DOHH2 (cell line): Measurements from ENCODE around the gene CASP7.

Experiments used
- EZH2phosphoT487 ChIP-seq: fragments of 200-600 bp; sonication (generic); IDR thresholded peaks from 2 replicates; pipeline ENCODE4 v1.6.1; 2017; ENCODE audit warnings: borderline replicate concordance, mild to moderate bottlenecking, antibody characterized with exemption, low read length, moderate library complexity, mixed read lengths
- TF ChIP-seq, protein P1 (sequence below): fragments of 200-600 bp; sonication (generic); IDR thresholded peaks from one replicate; pipeline ENCODE4 v1.5.1; 2014; ENCODE audit warnings: antibody characterized with exemption, mild to moderate bottlenecking, low read depth, low read length; ENCODE audit not compliant: poor library complexity, severe bottlenecking

DNA sequence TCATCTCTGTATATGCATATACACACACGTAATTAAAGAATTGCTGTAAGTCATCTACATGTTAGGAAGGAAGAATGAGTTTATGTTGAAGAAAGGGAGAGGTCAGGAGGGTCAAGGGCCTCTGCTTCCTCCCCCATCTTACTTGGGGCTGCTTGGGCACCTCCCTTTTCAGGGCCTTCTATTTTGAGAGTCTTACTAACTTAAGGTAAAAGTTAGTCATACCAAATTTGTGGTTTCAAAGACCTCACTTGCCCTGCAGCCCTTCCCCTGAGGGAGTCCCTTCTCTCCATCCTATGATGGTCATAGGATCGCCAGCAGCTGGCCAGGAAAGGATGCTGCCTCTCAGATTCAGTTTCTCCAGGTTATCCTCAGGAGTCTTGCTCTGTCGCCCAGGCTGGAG is 74.4 kb downstream of the CASP7 start:
- TF ChIP-seq, protein P1, sequence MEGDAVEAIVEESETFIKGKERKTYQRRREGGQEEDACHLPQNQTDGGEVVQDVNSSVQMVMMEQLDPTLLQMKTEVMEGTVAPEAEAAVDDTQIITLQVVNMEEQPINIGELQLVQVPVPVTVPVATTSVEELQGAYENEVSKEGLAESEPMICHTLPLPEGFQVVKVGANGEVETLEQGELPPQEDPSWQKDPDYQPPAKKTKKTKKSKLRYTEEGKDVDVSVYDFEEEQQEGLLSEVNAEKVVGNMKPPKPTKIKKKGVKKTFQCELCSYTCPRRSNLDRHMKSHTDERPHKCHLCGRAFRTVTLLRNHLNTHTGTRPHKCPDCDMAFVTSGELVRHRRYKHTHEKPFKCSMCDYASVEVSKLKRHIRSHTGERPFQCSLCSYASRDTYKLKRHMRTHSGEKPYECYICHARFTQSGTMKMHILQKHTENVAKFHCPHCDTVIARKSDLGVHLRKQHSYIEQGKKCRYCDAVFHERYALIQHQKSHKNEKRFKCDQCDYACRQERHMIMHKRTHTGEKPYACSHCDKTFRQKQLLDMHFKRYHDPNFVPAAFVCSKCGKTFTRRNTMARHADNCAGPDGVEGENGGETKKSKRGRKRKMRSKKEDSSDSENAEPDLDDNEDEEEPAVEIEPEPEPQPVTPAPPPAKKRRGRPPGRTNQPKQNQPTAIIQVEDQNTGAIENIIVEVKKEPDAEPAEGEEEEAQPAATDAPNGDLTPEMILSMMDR, result no peak
- no peak for TF ChIP-seq EZH2phosphoT487
